Skin epidermis (tissue), 12 donors: Measurements from ENCODE around the gene SLC38A10.
A peak's percentile ranks its signal among the peaks of the same experiment; 100 is the strongest.

Experiments
- H3K27ac ChIP-seq, 21 experiments: fragments of 200-600 bp; sonication (generic) in 11 of 21; one replicate each; pipeline ENCODE4 v1.5.0; 2020; ENCODE audit warnings: mild to moderate bottlenecking in 3 of 21, inconsistent platforms in 2 of 21, moderate library complexity in 2 of 21
- H3K4me3 ChIP-seq, 7 experiments: fragments of 200-600 bp; sonication (generic) in 2 of 7; one replicate each; pipeline ENCODE4 v1.5.0; 2020; ENCODE audit warnings: inconsistent platforms in 2 of 7, mild to moderate bottlenecking in 2 of 7, moderate library complexity in 1 of 7

The SLC38A10 gene

GRCh38 chr17:81295031-81295675 lies at the start of gene SLC38A10:
Gene SLC38A10, minus strand, starts transcription at chr17:81295307. Its CDS starts 386 bp downstream, at chr17:81294921.
- Histone ChIP-seq H3K4me3 (peak within 1 kb of the TSS; percentile 65 to 97 (median 80)), H3K27ac (peak within 1 kb of the TSS; percentile 85 to 97 (median 94))

- Histone ChIP-seq H3K27ac (peak overlapping the region; percentile 40 to 98 (median 93)), H3K4me3 (peak overlapping the region; percentile 51 to 81 (median 75))
These were observed 47.4 kb upstream of the SLC38A10 start for GRCh38 chr17:81342269-81343070.

GRCh38 chr17:81341516-81342268 lies 46.6 kb upstream of the SLC38A10 start:
- H3K27ac ChIP-seq = peak overlapping the region; percentile 48 to 98 (median 93)
- peak overlapping the region; percentile 13 to 81 (median 57) for H3K4me3 ChIP-seq

DNA sequence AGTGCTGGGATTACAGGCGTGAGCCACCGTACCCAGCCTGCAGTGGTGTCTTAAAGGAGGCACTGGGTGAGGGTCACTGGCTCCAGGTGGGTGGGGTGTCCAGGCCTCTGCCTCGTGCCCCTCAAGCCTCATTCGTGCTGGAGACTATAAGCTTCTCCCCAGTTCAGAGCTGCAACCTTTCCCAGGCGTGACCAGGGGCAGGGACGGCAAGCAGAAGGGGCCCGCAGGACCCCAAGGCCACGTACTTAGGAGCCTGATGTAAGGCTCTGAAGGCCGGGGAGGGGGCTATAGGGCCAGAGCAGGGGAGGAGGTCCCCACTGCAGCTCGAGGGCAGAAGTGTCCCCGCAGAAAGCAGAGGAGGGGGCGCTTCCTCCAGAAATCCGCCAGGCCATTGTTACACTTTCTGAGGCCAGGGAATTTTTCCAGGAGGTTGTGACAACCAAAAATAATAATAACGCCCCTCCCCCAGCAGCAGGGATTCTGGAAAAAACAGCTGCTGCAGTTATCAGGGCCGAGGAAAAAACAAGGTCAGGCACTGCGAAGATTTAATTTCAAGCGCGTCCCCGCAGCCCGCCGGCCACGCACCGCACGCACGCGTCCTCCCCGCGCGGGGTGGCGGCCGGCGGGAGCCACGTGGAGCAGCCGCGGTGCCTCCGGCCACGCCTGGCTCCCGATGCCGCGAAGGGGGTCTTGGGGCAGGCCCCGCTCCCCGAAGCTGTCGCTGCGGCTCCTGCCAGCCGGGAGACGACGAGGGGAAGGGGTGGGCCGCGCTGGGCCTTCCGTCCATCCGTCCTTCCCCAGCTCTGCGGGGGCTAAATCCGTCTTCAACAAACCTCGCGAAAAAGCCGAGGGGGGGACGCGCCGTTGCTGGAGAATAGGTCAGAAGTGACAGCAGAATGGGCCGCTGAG lies 45.8 kb upstream of the SLC38A10 start:
- H3K4me3 ChIP-seq = peak overlapping the region; percentile 13 to 81 (median 57)

DNA sequence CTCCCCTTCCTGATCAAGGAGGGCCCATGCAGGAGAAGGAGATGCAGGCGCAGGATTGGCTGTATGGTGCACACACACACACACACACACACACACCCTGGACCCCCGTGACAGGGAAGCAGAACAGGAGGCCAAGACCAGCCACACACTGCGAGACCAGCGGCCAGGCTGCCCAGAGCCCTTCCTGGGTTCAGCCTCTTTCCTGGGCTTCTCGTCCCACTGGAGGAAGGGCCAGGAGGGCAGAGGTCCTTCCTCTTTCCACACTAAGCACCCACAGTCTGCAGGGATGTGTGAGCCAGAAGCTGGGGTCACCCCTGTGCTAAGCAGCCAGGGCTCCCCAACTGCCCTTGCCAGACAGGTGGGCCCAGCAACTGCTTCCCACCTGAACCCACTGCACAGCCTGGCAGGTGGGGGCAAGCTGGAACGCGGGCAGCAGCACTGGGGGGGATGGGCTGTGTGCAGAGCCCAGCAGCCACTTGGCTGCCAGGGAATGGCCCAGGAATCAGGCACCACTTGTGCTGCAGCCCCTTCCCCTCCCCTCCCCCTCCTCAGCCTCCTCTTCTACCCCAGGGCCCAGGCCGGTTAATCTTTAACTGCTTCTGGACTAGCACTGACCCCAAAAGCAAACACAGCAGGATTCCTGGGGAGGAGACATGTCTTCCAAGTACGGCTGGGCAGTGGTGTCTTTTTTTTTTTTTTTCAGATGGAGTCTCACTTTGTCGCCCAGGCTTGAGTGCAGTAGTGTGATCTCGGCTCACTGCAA lies 44.6 kb upstream of the SLC38A10 start:
- H3K27ac ChIP-seq = peak overlapping the region in 1 of 21 experiments; percentile 86
- H3K4me3 ChIP-seq = no peak overlapping the region

More for the DNA sequence above, 45.8 kb upstream of the SLC38A10 start:
- H3K27ac ChIP-seq = peak overlapping the region; percentile 48 to 98 (median 93)

DNA sequence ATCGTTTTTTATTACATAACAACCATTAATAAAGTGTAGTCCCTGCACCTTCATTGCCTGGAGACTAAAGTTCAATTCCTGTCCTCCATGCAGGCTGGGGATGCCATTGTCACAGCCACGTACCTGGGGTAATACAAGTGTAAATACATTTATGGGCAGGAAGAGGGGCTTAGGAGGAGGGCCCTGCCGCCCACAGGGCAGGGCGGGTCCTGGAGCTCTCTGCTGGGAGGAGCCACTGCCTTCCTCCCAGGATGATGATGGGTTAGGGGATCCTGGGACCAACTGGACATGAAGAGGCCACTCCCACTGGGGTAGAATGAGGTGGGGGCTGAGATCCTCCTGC lies 44.1 kb upstream of the SLC38A10 start:
- no peak overlapping the region for H3K4me3 ChIP-seq
- no peak overlapping the region for H3K27ac ChIP-seq

GRCh38 chr17:81338274-81339190 lies 43.4 kb upstream of the SLC38A10 start:
- Histone ChIP-seq H3K4me3 (no peak overlapping the region), H3K27ac (peak overlapping the region in 2 of 21 experiments; percentile 32 to 47)

DNA sequence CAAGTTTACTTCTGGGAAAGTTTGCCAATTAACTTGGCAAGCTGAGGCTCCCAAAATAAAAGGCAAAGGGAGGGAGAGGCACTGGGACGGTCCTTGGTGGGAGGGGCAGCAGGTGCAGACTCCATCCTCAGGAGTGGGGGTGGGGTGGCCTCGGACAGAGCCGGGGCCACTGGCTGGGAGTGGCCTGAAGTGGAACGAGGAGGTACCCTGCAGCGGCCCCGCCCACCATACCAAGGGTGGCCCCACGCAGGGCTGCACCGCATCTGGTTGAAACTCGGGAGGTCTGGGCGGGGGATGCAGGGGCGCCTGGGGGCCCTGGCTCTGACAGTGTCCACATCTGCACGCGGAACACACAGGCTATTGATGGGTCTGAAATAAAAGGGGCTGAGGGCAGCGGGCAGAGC lies 42.4 kb upstream of the SLC38A10 start:
- H3K27ac ChIP-seq = no peak overlapping the region
- no peak overlapping the region for H3K4me3 ChIP-seq

DNA sequence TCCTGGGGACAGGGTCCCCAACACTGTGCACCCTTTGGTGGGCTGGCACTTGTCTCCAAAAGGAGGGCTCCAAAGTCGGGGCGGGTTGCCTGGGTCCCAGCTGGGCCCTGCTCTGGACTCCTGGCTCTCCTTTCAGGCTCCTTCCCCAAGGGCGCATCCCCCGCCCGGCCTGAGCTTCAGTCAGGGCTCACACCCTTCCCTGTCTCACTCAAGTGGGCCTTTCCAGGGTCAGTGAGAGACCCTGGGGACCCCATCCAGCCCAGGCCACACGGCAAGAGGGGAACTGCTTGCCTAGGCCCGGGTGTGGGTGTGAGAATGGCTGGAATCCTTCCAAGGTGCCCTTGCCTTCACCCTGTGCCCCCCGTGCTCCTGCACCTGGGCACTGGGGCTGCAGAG lies 41.8 kb upstream of the SLC38A10 start:
- Histone ChIP-seq H3K27ac (no peak overlapping the region), H3K4me3 (no peak overlapping the region)

GRCh38 chr17:81336296-81336929 lies 41.3 kb upstream of the SLC38A10 start:
- Histone ChIP-seq H3K27ac (no peak overlapping the region), H3K4me3 (no peak overlapping the region)

- Histone ChIP-seq H3K4me3 (no peak overlapping the region), H3K27ac (no peak overlapping the region)
These were observed 40.7 kb upstream of the SLC38A10 start for GRCh38 chr17:81335773-81336157.

GRCh38 chr17:81334987-81335772 lies 40.1 kb upstream of the SLC38A10 start:
- Histone ChIP-seq H3K27ac (no peak overlapping the region), H3K4me3 (no peak overlapping the region)

- Histone ChIP-seq H3K27ac (no peak overlapping the region), H3K4me3 (no peak overlapping the region)
These were observed 39.3 kb upstream of the SLC38A10 start for GRCh38 chr17:81334391-81334901.

GRCh38 chr17:81333616-81334368 lies 38.7 kb upstream of the SLC38A10 start:
- Histone ChIP-seq H3K27ac (no peak overlapping the region), H3K4me3 (no peak overlapping the region)

DNA sequence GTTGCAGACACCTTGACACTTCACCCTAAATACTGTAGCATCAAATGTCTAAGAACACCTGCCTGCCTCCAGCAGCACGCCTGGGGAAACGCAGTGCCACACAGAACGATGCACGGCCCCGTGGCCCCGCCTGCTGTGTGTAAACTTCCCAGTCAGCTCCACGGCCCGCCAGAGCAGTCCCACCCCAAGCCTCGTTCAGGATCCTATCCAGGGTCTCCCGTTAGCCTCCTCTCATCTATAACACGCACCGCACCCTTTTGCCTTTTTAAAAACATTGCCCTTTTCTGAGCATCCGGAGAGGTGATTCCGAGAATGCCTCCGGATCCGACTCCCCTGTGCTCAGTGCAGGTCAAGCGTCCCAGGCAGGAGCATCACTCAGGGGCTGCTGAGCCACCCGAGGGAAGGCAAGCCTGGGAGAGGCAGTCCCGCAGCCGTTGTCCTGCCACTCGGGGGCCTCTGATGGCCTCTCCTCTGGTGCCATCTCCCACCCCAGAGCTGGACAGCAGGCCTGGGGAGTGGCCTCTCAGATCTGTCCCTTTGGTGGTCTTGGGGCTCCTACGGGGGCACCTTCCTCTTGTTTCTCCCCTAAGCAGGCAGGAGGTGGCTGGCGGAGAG lies 37.9 kb upstream of the SLC38A10 start:
- no peak overlapping the region for H3K4me3 ChIP-seq
- H3K27ac ChIP-seq = no peak overlapping the region
